Renal cortical epithelial cell (primary cell): ENCODE measurements around the gene SEC63. TPM values are rescaled to one million over a fixed set of nuclear protein-coding genes. Genes with fewer than 3 reads are reported as not detected.
"Not testable (repeated sequence)": the region's sequence is repeated elsewhere in the genome, so short reads cannot be mapped to it uniquely, and the experiment has no call there.

Experiments used
- DNase-seq: peaks from one replicate; pipeline ENCODE4 v3.0.0-alpha.2; 2011; ENCODE audit warnings: low read depth
- total RNA-seq: library from RNA; depleted of rRNA; stranded (reverse); fragments of >200 nt; gene quantifications from 2 replicates; pipeline ENCODE4 v1.2.3, GENCODE V29; 2014

Gene SEC63
- total RNA-seq, 1 donor from 2014 or later: 45.3 TPM

DNA sequence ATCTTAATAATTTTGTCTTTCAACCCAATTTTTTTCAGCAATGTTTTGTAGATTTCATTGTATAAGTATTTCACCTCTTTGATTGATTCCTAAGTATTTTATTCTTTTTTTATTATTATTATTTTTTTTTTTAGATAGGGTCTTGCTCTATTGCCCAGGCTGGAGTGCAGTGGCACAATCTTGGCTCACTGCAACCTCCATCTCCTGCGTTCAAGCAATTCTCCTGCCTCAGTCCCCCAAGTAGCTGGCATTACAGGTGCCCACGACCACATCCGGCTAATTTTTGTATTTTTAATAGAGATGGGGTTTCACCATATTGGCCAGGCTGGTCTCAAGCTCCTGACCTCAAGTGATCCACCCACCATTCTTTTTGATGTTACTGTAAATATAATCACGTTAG is 97.0 kb downstream of the SEC63 start:
- not testable (repeated sequence) for DNase-seq

DNA sequence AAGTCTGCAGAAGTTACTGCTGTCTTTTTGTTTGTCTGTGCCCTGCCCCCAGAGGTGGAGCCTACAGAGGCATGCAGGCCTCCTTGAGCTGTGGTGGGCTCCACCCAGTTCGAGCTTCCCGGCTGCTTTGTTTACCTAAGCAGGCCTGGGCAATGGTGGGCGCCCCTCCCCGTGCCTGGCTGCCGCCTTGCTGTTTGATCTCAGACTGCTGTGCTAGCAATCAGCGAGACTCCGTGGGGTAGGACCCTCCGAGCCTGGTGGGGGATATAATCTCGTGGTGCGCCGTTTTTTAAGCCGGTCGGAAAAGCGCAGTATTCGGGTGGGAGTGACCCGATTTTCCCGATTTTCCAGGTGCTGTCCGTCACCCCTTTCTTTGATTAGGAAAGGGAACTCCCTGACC is 97.9 kb downstream of the SEC63 start:
- not testable (repeated sequence) for DNase-seq

DNA sequence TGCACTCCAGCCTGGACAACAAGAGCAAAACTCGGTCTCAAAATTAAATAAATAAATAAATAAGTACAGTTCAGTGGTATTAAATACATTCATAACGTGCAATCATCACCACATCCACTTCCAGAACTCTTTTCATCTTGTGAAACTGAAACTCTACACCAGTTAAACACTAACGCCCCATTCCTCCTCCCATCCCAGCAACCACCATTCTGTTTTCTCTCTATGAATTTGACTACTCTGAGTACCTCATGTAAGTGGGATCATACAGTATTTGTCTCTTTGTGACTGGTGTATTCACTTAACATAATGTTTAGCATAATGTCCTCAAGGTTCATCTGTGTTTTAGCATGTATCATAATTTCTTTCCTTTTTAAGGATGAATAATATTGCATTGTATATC is 104.8 kb downstream of the SEC63 start:
- no peak for DNase-seq

DNA sequence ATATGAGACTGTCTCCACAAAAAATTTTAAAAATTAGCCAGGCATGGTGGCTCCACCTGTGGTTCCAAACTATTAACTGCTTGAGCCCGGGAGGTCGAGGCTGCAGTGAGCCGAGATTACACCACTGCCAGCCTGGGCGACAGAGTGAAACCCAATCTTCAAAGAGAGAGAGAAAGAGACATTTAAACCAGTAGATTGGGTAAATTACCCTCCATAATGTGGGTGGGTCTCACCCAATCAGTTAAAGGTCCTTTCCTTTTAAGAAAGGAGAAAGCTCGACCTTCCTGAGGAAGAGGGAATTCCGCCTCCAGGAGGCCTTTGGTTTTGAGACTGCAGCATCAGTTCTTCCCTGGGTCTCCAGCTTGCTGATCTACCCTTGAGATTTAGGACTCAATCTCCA is 108.7 kb downstream of the SEC63 start:
- DNase-seq: no peak

DNA sequence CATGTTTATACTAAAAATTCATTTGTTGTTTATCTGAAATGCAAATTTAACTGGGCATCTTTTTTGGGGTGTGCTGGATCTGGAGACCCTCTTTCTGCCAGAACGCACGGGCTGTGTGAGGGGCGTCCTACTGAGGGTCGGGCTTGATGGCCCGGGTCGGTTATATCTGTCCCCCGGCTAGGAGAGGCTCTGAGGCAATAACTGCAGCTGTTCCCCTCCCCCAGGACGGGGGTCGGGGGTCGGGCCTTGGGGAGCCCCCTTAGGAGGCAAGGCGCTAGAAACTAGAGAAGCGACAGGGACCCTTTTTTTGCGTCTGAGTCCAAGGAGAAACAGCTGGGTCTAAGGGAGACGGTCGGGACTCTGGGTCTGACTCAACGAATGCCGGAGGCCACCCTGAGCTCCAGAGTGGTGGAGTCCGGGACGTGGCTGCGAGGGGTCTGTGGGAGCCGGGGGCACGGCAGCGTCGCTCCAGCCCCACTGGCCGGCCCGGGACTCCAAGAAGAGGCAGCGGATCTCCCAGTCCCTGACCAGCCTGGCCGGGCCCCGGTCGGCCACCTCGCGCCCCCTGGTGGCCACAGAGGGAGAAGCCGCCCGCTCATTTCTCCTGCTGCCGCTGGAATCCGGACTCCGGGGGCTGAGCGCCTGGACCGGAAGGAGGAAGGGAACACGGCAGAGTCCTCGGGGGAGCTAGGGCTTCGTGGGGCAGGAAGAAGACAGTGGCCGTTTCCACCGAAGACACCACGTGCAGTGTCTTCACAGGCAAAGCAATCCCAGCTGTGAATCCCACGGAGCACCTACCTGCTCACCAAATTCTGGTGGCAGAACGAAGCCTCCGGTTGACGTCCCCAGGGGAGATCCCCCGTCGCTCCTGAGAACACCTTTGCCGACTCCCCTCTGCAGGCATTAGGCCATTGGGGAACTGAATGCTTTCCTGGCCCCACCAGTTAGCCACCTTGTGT is 109.9 kb downstream of the SEC63 start:
- DNase-seq: peak; percentile 41

DNA sequence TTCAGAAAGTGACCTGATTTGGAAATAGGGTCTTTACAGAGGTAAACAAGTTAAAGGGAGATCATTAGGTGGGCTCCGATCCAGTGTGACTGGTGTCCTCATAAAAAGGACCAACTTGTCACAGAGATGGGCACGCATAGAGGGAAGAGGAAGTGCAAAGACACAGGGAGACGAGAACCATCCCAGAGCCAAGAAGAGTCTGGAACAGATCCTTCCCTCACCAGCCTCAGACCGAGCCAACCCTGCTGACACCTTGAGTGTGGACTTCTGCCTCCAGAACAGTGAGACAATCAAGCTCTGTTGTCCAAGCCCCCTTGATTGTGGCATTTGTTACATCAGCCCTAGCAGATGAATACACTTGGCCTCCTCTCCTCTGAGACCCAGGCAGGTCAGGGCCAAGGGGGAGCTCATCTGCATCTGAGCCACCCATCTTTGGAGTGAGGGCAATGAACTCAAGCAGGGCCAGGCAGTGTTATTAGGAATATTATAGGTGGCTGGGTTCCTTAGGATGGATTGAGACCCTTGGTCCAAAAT is 111.7 kb downstream of the SEC63 start:
- DNase-seq: no peak

DNA sequence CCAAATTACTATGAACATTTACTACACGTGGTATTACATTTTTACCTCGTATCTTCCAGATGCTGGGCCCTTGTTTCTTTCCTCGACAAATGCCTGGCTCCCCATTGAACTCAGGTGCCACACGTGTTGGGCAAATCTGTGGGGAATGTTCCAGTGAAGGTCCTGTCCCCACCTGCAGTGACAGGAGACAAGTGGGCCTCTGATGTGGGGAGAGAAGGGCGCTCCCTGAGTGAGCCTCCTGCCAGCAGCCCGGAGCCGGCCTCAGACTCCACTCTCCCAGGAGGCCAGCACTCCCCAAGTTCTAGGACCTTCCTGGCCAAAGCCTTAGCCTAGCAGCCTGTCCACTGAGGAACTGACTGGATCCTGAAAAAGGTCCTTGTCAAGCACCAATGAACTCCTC is 112.2 kb downstream of the SEC63 start:
- no peak for DNase-seq

DNA sequence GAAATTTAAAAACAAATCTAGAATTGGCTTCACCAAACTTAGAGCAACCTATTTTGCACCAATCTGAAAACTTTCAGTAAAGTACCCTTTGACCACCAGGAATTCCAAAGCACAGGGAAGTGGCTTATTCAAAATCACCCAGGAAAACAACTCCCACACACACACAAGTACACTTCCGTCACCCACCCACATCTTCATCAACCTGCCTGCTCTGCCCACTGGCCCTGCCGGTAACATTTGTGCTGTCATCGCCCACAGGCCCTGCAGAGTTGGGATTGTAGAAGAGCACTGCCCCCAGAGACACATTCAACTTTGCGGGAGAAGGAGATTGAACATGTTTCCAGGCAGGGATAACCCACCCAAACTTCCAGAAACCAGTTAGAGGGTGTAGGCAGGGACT is 114.6 kb downstream of the SEC63 start:
- peak; percentile 45 for DNase-seq

DNA sequence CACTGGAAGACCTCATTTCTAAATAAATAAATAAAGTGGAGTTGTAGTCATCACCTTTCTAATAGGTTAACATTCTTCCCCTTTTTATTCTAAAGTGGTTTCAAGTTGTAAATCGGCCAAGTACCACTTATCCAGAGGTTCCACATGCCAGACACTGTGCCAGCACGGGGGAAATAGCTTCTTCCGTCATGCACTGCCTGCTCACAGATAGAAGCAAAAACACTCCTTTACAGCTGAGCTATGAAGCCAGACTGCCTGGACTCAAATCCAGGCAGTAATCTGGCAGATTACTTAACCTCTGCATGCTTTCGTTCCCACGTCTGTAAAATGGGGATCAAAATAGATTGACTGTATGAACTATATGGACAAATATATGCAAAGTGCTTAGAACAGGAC is 116.7 kb downstream of the SEC63 start:
- no peak for DNase-seq

DNA sequence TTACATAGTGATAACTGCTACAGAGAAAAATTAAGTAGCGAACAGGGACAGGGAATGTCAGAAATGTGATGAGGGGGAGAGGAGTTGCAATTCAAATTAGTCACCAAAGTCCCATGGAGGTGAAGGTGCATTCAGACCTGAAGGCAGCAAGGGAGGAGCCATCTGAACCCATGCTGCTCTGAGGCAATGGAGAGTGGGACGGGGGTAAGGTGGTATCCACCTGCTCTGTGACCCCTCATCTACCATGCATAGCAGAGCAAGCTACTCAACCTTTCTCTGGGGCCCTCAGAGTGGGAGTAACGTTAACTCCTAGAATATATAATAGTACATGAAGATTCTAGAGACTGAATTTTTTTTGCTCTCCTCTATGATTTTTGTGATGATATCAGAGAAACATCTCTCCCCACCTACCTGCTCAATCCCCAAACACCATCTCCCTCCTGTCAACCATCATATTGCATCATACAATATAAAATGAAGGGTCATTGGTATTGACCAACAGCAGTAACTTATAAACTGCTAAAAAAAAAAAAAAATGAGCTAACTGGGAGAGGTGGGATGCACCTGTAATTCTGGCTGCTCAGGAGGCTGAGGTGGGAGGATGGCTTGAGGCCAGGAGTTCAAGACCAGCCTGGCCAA is 117.3 kb downstream of the SEC63 start:
- no peak for DNase-seq

DNA sequence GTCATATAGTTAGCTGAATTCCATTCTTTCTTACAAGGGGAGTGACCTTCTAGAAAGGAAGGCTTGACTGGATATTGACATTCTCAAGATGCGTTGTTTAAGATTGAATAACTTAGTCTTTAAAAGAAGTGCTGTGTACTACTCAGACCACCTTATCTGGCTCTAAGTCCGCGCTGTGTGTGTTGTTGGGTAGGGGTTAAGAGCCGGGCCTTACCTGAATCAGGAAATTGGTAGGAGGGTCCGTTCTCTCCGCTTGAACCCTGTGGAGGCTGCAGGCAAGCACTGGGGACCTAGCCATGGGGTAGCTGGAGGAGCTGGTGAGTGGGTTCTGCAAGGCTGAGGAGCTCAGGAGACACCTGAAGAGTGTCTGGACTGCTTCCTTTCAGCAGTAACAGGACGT is 124.9 kb downstream of the SEC63 start:
- DNase-seq: no peak

DNA sequence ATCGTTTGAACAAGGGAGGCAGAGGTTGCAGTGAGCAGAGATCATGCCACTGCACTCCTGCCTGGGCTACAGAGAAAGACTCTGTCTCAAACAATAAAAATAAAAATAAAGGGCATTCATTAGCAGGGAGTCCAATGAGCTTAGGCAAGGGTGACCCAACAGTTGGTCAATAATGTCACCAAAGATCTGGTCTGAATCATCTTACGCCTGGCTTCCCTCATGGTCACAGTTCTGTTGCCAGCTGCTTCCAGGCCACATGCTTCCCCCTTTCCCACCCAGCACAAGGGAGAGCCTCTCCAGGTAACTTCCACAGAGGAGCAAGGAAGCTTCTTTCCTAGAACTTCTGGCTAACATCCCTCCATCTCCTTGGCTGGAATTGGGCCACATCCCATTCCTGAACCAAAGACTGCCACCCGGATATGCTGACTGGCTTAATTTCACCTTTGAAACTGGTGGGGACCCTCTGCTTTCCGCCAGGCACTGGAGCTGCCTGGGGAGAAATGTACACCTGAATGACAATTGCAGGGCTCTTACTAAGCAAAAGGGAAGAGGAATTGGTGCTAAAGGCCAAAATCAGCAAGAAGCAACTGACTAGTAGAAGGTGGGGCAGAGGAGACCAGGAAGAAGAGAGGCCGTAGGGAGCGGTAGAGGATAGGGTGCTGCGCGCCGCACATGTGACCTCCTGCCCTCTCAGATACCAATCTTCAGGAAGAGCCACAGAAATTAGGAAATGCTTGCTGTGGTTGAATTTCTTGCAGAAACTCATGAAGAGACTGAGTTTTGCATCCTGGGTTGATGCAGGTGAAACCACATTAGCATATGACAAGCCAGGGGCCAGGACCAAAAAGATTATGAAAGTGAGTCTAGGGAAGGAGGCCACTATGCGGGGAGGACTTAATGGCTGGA is 125.6 kb downstream of the SEC63 start:
- DNase-seq: no peak

DNA sequence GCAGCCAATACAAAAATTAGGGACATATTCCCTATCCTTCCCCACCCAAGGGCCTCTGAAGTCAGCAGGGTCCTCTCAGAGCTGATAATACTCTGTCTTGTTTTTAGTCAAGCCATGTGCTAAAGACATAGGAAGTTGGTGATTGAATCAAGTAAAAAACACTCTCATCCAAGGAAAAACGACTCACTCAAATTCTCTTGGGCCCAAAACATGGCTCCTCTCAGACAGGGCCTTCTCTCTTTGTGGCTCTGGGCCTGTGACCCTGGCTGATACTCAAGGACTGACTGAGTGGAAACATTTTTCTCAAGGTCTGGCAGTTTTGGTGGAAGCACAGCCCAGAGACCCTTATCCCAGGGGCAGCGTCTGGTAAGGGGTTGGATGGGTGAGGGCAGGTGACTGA is 127.9 kb downstream of the SEC63 start:
- no peak for DNase-seq

DNA sequence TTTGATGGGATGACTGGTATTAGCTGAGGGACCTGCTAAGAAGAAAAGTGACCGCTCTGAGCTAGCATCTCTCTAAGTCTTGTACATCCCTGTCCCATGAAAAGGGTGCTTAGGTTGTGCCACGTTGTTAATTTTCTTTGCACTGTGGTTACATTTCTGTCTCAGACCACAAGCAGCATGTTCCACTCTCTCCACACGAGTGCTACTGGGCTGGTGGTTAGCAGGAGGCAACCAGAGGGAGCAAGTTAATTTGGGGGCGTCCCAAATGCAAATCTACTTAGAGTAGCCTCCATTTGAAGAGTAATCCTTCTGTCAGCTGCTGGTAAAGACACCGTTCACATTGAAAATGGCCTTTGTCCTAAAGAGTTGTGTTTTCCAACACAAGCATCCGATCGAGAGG is 130.5 kb downstream of the SEC63 start:
- no peak for DNase-seq

DNA sequence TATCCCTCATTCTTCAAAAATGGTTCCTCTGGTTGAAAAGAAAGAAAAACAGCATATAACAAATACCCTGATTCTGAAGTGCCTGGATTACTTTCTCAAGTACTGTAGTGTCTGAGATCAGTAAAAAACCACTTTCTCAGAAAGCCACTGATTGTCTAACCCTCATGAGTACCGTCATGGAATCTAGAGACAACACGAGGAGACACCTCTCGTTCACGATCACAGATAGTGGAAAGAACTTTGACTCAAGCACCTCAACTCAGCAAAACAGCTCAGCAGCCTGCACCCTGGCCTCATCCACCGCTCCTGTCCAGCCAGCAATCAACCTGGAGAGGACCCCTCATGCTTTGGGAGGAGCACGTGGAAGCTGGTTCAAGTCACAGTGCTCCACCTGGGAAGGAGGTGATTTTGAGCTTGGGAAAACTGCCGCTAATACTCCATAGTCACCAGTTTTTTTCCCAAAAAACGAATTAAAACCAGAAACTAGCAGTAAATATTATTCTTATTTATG is 134.9 kb downstream of the SEC63 start:
- no peak for DNase-seq

DNA sequence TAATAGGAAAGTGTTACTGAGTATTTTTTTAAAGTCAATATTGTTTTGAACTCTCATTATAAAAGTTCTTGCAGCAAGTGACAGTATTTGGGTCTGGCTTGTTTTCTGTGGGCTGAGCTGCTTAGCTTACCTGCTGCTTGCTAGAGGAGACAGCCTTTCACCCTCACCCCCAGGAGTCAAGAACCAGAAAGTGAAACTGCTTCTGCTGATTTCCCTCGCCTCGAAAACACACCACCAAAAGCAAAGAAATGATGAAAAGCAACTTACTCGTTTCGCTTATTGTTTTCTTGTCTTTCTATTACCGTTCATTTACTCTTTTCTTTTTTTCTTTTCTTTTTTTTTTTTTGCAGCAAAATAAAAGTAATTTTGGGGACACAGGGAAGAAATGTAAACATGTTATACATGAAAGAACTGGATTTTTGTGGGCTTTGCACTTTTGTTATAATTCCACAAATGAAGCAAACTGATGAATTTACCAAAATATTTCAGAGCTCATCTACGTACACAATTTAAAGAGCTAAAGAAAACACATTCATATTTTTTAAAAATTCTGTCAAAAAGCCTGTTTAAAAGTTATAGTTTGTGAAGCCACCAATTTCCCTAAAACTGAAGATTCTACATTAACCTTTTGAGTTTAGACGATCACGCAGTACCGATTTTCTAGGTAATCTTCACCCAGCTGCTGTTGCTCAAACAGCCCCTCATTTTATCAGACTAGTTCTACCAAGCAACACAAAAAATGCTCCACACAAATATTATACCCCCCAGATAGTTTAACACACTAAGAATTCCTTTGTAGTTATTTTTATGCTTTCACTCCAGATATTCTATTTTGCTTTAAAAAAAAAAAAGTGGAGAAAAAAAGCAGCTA is 135.6 kb downstream of the SEC63 start:
- no peak for DNase-seq

DNA sequence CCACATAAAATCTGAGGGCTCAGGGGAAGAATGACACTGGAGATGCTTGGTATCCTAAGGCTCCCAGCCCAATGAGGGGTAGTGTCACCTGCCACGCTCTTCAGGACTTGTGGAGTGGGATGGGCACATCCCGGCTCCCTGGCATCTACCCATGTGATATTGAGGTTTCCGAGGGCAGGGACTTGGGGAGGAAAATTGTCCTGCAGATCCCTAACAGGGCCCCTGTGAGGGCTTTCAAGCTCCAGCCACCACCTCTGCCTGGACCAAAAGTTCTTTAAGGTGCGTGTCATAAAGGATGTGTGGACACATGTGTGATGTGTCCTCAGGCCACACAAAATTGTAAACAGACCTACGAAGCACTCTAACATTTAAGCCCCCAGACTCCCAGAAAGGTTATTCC is 136.4 kb downstream of the SEC63 start:
- no peak for DNase-seq

DNA sequence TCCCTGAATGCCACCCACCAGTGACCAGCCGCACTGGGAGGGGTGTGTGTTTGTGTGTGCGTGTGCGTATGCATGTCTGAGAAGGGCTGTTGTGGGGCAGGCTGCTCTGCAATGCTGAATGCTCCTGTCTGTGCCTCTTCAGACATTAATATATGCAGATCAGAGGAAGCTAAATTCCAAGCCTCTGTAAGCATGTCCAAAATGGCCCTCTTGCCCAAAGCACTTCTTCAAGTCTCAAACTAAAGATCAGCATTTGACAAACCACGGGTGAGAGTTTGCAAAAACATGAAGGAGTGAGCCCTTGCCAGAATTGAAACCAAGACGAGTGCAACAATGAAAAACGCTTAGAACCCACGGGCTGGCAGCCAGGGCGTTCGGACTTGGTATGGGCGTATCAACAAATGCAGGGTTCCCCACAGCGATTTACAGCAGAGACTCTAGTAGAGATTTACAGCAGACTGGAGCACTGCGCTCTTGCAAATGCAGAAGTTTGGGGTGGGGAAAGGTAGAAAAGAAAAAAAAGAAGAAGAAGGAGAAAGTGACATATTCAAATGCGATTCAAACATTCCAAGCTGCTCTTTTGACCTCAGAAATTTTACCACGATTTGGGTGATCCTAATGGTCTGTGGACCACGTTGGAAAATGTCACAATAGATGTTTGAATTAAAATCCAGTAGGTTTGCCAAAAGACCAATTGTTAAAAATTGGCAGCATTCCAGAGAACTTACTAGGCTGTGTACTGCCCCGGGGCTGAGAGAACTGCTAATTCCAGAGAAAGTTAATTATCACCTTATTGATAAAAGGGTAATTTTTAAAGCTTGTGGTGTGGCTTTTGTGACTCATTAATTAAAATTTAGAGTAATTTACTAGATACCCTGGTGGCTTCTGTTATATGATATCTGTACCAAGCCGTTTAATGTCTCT is 137.4 kb downstream of the SEC63 start:
- peak; percentile 89 for DNase-seq

DNA sequence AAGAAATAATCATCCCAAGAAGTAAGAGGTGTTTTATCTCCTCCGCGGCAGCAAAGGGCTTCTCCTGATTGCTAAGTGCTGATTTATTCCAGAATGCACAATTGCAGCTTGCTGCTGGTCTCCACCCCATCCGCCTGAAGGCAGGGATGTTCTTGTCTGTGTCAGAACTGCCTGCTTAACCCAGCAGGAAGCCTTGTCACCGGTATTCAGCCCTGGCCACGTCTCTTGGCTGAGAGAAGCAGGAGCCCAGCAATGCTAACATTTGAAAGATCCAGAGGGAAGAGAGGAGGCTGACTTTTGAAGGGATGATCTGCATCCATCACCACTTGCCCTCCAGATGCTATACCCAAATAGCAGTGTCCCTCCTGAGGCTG is 138.1 kb downstream of the SEC63 start:
- DNase-seq: no peak

DNA sequence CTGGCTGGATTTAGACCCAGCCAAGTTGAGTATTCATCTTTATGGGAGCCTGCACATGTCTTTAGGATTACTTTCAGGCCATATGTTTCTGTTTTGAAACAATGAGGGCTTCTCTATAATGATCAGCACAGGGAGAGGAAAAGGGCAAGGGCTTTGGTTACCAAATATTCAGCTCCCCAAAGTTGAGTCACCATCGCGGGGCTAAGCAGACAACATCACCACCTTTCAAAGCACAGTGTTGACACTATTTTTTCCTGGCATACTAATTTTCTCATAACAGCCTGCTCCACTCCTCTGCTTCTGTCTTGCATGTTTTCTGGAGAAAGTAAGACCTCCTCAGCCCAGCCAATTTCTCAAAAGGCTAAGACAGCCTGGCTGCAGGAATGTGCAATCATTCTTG is 138.8 kb downstream of the SEC63 start:
- DNase-seq: no peak
